D721Med (cell line): ENCODE measurements around the gene NOX3.
A peak's percentile ranks its signal among the peaks of the same experiment; 100 is the strongest.

Experiments
- DNase-seq: peaks from one replicate; pipeline ENCODE4 v3.0.0; 2011; ENCODE audit warnings: low spot score; ENCODE audit not compliant: insufficient read length
- FAIRE-seq: peaks from 2 replicates; lab custom pipeline; 2011; peaks lifted over from hg19 to GRCh38; lab: Jason Lieb, UNC
- TF ChIP-seq, protein P1 (sequence below): IDR thresholded peaks from 2 replicates; pipeline ENCODE4 v1.5.1; 2012; ENCODE audit warnings: mild to moderate bottlenecking, control low read depth; ENCODE audit not compliant: insufficient read depth; ENCODE audit errors: missing control alignments

Gene NOX3

GRCh38 chr6:155381673-155382337 is 73.8 kb downstream of the NOX3 start:
- TF ChIP-seq, protein P1, sequence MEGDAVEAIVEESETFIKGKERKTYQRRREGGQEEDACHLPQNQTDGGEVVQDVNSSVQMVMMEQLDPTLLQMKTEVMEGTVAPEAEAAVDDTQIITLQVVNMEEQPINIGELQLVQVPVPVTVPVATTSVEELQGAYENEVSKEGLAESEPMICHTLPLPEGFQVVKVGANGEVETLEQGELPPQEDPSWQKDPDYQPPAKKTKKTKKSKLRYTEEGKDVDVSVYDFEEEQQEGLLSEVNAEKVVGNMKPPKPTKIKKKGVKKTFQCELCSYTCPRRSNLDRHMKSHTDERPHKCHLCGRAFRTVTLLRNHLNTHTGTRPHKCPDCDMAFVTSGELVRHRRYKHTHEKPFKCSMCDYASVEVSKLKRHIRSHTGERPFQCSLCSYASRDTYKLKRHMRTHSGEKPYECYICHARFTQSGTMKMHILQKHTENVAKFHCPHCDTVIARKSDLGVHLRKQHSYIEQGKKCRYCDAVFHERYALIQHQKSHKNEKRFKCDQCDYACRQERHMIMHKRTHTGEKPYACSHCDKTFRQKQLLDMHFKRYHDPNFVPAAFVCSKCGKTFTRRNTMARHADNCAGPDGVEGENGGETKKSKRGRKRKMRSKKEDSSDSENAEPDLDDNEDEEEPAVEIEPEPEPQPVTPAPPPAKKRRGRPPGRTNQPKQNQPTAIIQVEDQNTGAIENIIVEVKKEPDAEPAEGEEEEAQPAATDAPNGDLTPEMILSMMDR, result no peak
- no peak for FAIRE-seq
- DNase-seq, result no peak

- DNase-seq (no peak), FAIRE-seq (no peak)
- TF ChIP-seq, protein P1, result peak; percentile 11
Observed at GRCh38 chr6:155380666-155381332, 74.8 kb downstream of the NOX3 start.

GRCh38 chr6:155378724-155379123 is 76.9 kb downstream of the NOX3 start:
- DNase-seq, result no peak
- TF ChIP-seq, protein P1, result no peak
- no peak for FAIRE-seq

GRCh38 chr6:155378276-155378675 is 77.4 kb downstream of the NOX3 start:
- FAIRE-seq (no peak), DNase-seq (no peak)
- TF ChIP-seq, protein P1, result no peak

GRCh38 chr6:155377061-155377460 is 78.6 kb downstream of the NOX3 start:
- no peak for FAIRE-seq
- DNase-seq, result no peak
- TF ChIP-seq, protein P1, result no peak

DNA sequence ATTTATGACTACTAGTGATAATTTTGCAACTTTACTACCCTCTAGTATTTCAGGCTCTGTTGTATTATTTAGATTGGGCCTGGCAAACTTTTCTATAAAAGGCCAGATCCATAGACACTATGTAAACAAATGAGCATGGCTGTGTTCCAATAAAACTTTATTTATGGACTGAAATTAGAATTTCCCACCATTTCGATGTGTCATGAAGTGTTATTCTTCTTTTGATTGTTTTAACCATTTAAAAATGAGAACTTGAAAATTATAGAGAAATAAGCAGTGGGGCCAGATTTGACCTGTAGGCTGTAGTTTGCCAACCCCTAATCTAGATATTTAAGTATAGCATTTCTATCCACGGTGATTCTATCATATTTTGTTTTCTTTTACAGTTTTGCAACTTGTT is 79.8 kb downstream of the NOX3 start:
- FAIRE-seq (no peak), DNase-seq (no peak)
- TF ChIP-seq, protein P1, result no peak

GRCh38 chr6:155374681-155375080 is 81.0 kb downstream of the NOX3 start:
- DNase-seq, result no peak
- TF ChIP-seq, protein P1, result no peak
- FAIRE-seq, result no peak
